GM12878 (cell line): ENCODE results near the gene DGKI. TPM values are rescaled to one million over a fixed set of nuclear protein-coding genes. Genes with fewer than 3 reads are reported as not detected.

Source experiments
- ATAC-seq: fragments of 200-7000 bp; cut with Tn5 transposase; 3 replicates; pipeline ENCODE4 v1.9.1; 2020; ENCODE audit warnings: mild to moderate bottlenecking, moderate library complexity
- BruUV-seq: library from RNA; stranded (reverse); fragments of 400-500 nt; replicated peaks from 2 replicates; lab custom pipeline; 2021; lab: Mats Ljungman, UMichigan
- CTCF ChIA-PET: fragments of 300-600 bp; sonication (Branson Sonifier 250); formaldehyde crosslinking; extraction: SDS; loops from one replicate; lab custom pipeline; 2021; ENCODE audit warnings: inconsistent platforms; lab: Yijun Ruan, JAX
- POLR2A ChIA-PET: fragments of 350-600 bp; formaldehyde crosslinking; extraction: SDS; loops from one replicate; lab custom pipeline; 2021; ENCODE audit warnings: inconsistent platforms; lab: Charles Lee
- RAD21 ChIA-PET: fragments of 300-600 bp; sonication (Branson Sonifier 250); formaldehyde crosslinking; loops from one replicate; lab custom pipeline; 2023; ENCODE audit warnings: antibody characterized with exemption; ENCODE audit not compliant: unreplicated experiment; lab: Charles Lee
- SMC1A ChIA-PET: fragments of 300-600 bp; sonication (Branson Sonifier 250); formaldehyde crosslinking; loops from one replicate; lab custom pipeline; 2023; ENCODE audit not compliant: unreplicated experiment, uncharacterized antibody; lab: Charles Lee
- DNase-seq: peaks from one replicate; pipeline ENCODE4 v3.0.0-alpha.2; 2011; ENCODE audit warnings: low read depth, low spot score
- FAIRE-seq: peaks from 3 replicates; lab custom pipeline; 2011; peaks lifted over from hg19 to GRCh38; lab: Jason Lieb, UNC
- H2AFZ ChIP-seq: 2 replicates; pipeline ENCODE4 v1.6.0; 2011; ENCODE audit warnings: low read depth, low read length, control low read depth; ENCODE audit not compliant: control insufficient read depth
- H3K27ac ChIP-seq: 2 replicates; pipeline ENCODE4 v1.5.1; 2011; ENCODE audit warnings: control low read depth; ENCODE audit not compliant: control insufficient read depth, insufficient read depth
- H3K27me3 ChIP-seq, 2 experiments: replicated peaks in 1 of 2; 2 replicates each; pipeline versions ENCODE4 v1.6.0 to v1.6.1; 2011; ENCODE audit warnings: low read length in 1 of 2; ENCODE audit not compliant: control insufficient read depth in 2 of 2, insufficient read depth in 2 of 2
- H3K36me3 ChIP-seq, 2 experiments: 2 replicates each; pipeline ENCODE4 v1.5.1; 2011; ENCODE audit warnings: low read length in 1 of 2; ENCODE audit not compliant: control insufficient read depth in 2 of 2, insufficient read depth in 2 of 2
- H3K4me1 ChIP-seq: 2 replicates; pipeline ENCODE4 v1.6.1; 2011; ENCODE audit warnings: mild to moderate bottlenecking, low read length, moderate library complexity, mixed read lengths; ENCODE audit not compliant: control insufficient read depth, insufficient read depth
- H3K4me2 ChIP-seq: 2 replicates; pipeline ENCODE4 v1.6.0; 2011; ENCODE audit warnings: control low read depth; ENCODE audit not compliant: control insufficient read depth, insufficient read depth
- H3K4me3 ChIP-seq: fragments of 200-600 bp; sonication (generic); 2 replicates; pipeline ENCODE4 v1.5.1; 2016
- H3K79me2 ChIP-seq: 2 replicates; pipeline ENCODE4 v1.6.0; 2011; ENCODE audit warnings: low read length; ENCODE audit not compliant: control insufficient read depth, insufficient read depth
- H3K9ac ChIP-seq: 2 replicates; pipeline ENCODE4 v1.8.0; 2011; ENCODE audit warnings: low read length, control low read depth, mixed read lengths; ENCODE audit not compliant: control insufficient read depth, insufficient read depth
- H3K9me3 ChIP-seq: replicated peaks from 3 replicates; pipeline ENCODE4 v1.5.1; 2011; ENCODE audit warnings: mild to moderate bottlenecking, low read length; ENCODE audit not compliant: control insufficient read depth, insufficient read depth
- H4K20me1 ChIP-seq: 2 replicates; pipeline ENCODE4 v1.6.0; 2011; ENCODE audit not compliant: control insufficient read depth, insufficient read depth
- ATF7 ChIP-seq: fragments of 450-650 bp; IDR thresholded peaks from 2 replicates; pipeline ENCODE4 v1.6.1; 2016; ENCODE audit warnings: low read depth, mild to moderate bottlenecking
- FOXM1 ChIP-seq: IDR thresholded peaks from 2 replicates; pipeline ENCODE4 v1.6.1; 2012; ENCODE audit warnings: low read depth, mild to moderate bottlenecking, inconsistent platforms, low read length, moderate library complexity
- KAT2A ChIP-seq: conservative IDR thresholded peaks from 2 replicates; pipeline ENCODE4 v1.6.1; 2011; ENCODE audit warnings: low read depth, low read length; ENCODE audit not compliant: control insufficient read depth
- KDM1A ChIP-seq: fragments of 200-600 bp; sonication (generic); IDR thresholded peaks from 2 replicates; pipeline ENCODE4 v1.6.1; 2016; ENCODE audit warnings: borderline replicate concordance
- LARP7 ChIP-seq: fragments of 450-650 bp; IDR thresholded peaks from 2 replicates; pipeline ENCODE4 v1.6.1; 2017; ENCODE audit warnings: mild to moderate bottlenecking
- MYB ChIP-seq: fragments of 150-350 bp; IDR thresholded peaks from 2 replicates; pipeline ENCODE4 v1.6.1; 2014; ENCODE audit warnings: mild to moderate bottlenecking, low read depth, low read length, borderline replicate concordance
- NFIC ChIP-seq: IDR thresholded peaks from 2 replicates; pipeline ENCODE4 v1.6.1; 2012; ENCODE audit warnings: low read depth, mild to moderate bottlenecking, inconsistent platforms, low read length, moderate library complexity
- NFXL1 ChIP-seq: fragments of 450-650 bp; IDR thresholded peaks from 2 replicates; pipeline ENCODE4 v1.6.1; 2017; ENCODE audit warnings: antibody characterized with exemption, mild to moderate bottlenecking, borderline replicate concordance
- RAD21 ChIP-seq: IDR thresholded peaks from 2 replicates; pipeline ENCODE4 v1.6.1; 2011; ENCODE audit warnings: mild to moderate bottlenecking, low read depth, low read length, moderate library complexity; ENCODE audit not compliant: insufficient read depth
- SMC3 ChIP-seq: IDR thresholded peaks from 2 replicates; pipeline ENCODE4 v1.6.1; 2011; ENCODE audit warnings: low read length, improper control_type of control experiment, borderline replicate concordance
- SUPT20H ChIP-seq: IDR thresholded peaks from 2 replicates; pipeline ENCODE4 v1.6.1; 2011; ENCODE audit warnings: low read depth, mild to moderate bottlenecking, low read length, moderate library complexity, borderline replicate concordance; ENCODE audit not compliant: control insufficient read depth
- YY1 ChIP-seq: IDR thresholded peaks from 2 replicates; pipeline ENCODE4 v1.6.1; 2011; ENCODE audit warnings: low read depth, mild to moderate bottlenecking, low read length
- ZNF207 ChIP-seq: fragments of 450-650 bp; IDR thresholded peaks from 2 replicates; pipeline ENCODE4 v1.6.1; 2014; ENCODE audit warnings: antibody characterized with exemption, mild to moderate bottlenecking, borderline replicate concordance
- ZNF384 ChIP-seq: IDR thresholded peaks from 2 replicates; pipeline ENCODE4 v1.6.1; 2012; ENCODE audit warnings: low read depth, mild to moderate bottlenecking, low read length, improper control_type of control experiment, borderline replicate concordance
- WGBS: methylation state at CpG from one replicate; pipeline ENCODE4 v1.1.6; 2016; ENCODE audit warnings: low lambda C conversion rate; ENCODE audit not compliant: insufficient replicate concordance, insufficient coverage; ENCODE audit errors: missing lambda C conversion rate; 5-methylcytosine and 5-hydroxymethylcytosine counted together
- in situ Hi-C: fragments of 300-500 bp; cut with MboI; formaldehyde crosslinking; loops from 9 replicates; pipeline ENCODE4 v1.14.3; 2018; ENCODE audit warnings: mixed read lengths
- intact Hi-C: fragments of 100-400 bp; cut with micrococcal nuclease; formaldehyde crosslinking; loops from one replicate; pipeline ENCODE4 v1.14.2; 2022; ENCODE audit not compliant: unreplicated experiment
- polyA plus RNA-seq, 11 experiments: library from polyadenylated mRNA; depleted of rRNA in 4 of 11; unstranded in 6 of 11; stranded (reverse) in 5 of 11; fragments of >200 nt; fragmentation: Nextera tagmentation in 4 of 11; fragmentation: Illumina TruSeq in 1 of 11; extraction: Ambion mirVana in 4 of 11; extraction: Trizol in 1 of 11; gene quantifications; 1 replicate in 1 of 11; 2 replicates in 10 of 11; pipeline versions ENCODE4 v1.2.1 to v1.2.3, GENCODE V29; 2011 to 2016; ENCODE audit warnings: inconsistent platforms in 2 of 11, missing spikeins in 2 of 11, low read depth in 1 of 11
- total RNA-seq, 4 experiments: library from RNA; depleted of rRNA in 3 of 4; stranded (reverse); fragments of >200 nt in 3 of 4; fragmentation: Illumina TruSeq in 1 of 4; extraction: Trizol in 1 of 4; gene quantifications; 2 replicates each; pipeline versions ENCODE4 v1.2.1 to v1.2.3, GENCODE V29; 2013 to 2021
- TF ChIP-seq, protein P1 (sequence below), 3 experiments: IDR thresholded peaks in 2 of 3; conservative IDR thresholded peaks in 1 of 3; 2 replicates each; pipeline ENCODE4 v1.5.1; 2011; ENCODE audit warnings: low read depth in 3 of 3, low read length in 3 of 3, mild to moderate bottlenecking in 3 of 3, control low read depth in 2 of 3, moderate library complexity in 2 of 3, inconsistent platforms in 1 of 3, mixed read lengths in 1 of 3; ENCODE audit not compliant: control insufficient read depth in 2 of 3, insufficient read depth in 1 of 3; ENCODE audit errors: extremely low read depth in 1 of 3
- TF ChIP-seq, protein P2 (sequence below): IDR thresholded peaks from 2 replicates; pipeline ENCODE4 v1.6.1; 2012; ENCODE audit warnings: low read depth, low read length, improper control_type of control experiment
- TF ChIP-seq, protein P3 (sequence below): fragments of 450-650 bp; formaldehyde crosslinking; IDR thresholded peaks from 2 replicates; pipeline ENCODE4 v1.5.0; 2022; ENCODE audit warnings: mild to moderate bottlenecking, missing genetic modification characterization

Gene DGKI
- total and polyA plus RNA-seq, 10 of the 15 experiments (the other 5 are each of a cell fraction or from before 2014, with no cell fraction given), result 10.4 to 37.1 (median 22.1) TPM

DNA sequence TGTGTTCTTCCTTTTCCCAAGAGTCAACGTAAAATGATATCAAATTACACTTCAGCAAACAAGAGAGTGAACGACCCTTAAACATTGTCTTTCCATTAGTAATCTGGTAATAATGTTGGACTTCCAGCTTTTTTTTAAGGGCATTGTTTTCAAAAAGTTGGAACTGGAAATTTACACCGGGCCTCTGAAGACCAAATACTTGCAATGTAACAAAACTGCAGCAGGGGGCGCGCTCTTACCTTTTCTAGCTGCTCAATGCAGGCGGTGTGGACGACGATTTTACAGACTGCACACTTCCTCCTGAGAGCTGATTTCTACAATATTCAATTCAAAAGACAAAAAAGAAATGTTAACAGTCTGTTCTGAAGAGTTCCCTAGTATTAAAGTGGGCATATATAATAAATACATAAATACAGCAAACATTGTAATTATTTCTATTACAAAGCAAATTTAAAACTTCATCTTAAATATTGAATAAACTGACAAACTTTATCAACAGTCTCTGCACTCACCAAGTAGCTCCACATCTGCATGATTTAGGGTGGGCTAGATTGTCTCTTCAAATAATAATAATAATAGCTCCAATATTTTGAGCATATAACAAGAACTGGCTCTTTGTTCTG is 190.4 kb downstream of the DGKI start:
- H3K27ac ChIP-seq, result no peak overlapping the region
- H3K79me2 ChIP-seq, result no peaks in the 10 kb centered on the region
- in situ Hi-C loops, result loop anchor here (5.0 kb wide), 2 partner anchors 241 to 351 kb away; no protein-coding TSS in a partner anchor
- H2AFZ ChIP-seq, result 0 out of 2 replicates have a peak overlapping the region, but pooled peaks have one; percentile 24
- no peak overlapping the region for H3K4me3 ChIP-seq
- H4K20me1 ChIP-seq, result no peaks in the 10 kb centered on the region
- no peak overlapping the region for H3K9ac ChIP-seq
- H3K9me3 ChIP-seq, result no peaks in the 10 kb centered on the region
- SMC1A ChIA-PET, result interaction anchor here (0.6 to 10.6 kb wide), 84 partner anchors 10 to 368 kb away, joined by 3 to 173 read pairs (median 5); partner anchors contain the start of gene CREB3L2
- WGBS, result 0% methylated on average over 8 of the region's 8 CpGs
- POLR2A ChIA-PET, result interaction anchor here (0.9 to 3.7 kb wide), 8 partner anchors 11 to 351 kb away, joined by 3 to 23 read pairs (median 4); partner anchors contain the start of gene DGKI
- CTCF ChIA-PET, result interaction anchor here (0.8 to 7.5 kb wide), 72 partner anchors 9 to 1083 kb away, joined by 3 to 156 read pairs (median 6); partner anchors contain the start of genes CREB3L2 and DGKI
- no peak overlapping the region for H3K4me2 ChIP-seq
- H3K4me1 ChIP-seq, result no peaks in the 10 kb centered on the region
- no peaks in the 10 kb centered on the region for H3K27me3 ChIP-seq
- FAIRE-seq, result peak; percentile 91
- intact Hi-C loops, result loop anchor here (1.0 to 10.0 kb wide), 4 partner anchors 160 to 1078 kb away; no protein-coding TSS in a partner anchor
- RAD21 ChIA-PET, result interaction anchor here (0.6 to 8.8 kb wide), 59 partner anchors 12 to 367 kb away, joined by 3 to 141 read pairs (median 5); partner anchors contain the start of gene CREB3L2
- DNase-seq, result peak; percentile 20
- no TSS peak for BruUV-seq
- H3K36me3 ChIP-seq, result no peaks in the 10 kb centered on the region
- peak; percentile 90 for ATAC-seq
- TF ChIP-seq KAT2A (no peak), ZNF384 (no peak), ZNF207 (no peak), MYB (no peak), NFIC (no peak), SUPT20H (no peak), ATF7 (no peak), YY1 (peak; percentile 70; the same call in 1 of the 2 replicates), NFXL1 (no peak), RAD21 (peak; percentile 96), KDM1A (no peak), SMC3 (peak; percentile 94), LARP7 (no peak), FOXM1 (peak; percentile 29; the same call in 1 of the 2 replicates)
- TF ChIP-seq, protein P1, sequence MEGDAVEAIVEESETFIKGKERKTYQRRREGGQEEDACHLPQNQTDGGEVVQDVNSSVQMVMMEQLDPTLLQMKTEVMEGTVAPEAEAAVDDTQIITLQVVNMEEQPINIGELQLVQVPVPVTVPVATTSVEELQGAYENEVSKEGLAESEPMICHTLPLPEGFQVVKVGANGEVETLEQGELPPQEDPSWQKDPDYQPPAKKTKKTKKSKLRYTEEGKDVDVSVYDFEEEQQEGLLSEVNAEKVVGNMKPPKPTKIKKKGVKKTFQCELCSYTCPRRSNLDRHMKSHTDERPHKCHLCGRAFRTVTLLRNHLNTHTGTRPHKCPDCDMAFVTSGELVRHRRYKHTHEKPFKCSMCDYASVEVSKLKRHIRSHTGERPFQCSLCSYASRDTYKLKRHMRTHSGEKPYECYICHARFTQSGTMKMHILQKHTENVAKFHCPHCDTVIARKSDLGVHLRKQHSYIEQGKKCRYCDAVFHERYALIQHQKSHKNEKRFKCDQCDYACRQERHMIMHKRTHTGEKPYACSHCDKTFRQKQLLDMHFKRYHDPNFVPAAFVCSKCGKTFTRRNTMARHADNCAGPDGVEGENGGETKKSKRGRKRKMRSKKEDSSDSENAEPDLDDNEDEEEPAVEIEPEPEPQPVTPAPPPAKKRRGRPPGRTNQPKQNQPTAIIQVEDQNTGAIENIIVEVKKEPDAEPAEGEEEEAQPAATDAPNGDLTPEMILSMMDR (IDR thresholded peaks at IDR 0.05 in 2 of 3, conservative IDR thresholded peaks at IDR 0.05 in 1 of 3; ENCODE audit: control insufficient read depth in 2 of 3, extremely low read depth in 1 of 3, insufficient read depth in 1 of 3, low read depth in 3 of 3, low read length in 3 of 3), result peak; percentile 74 to 86 (median 83)
- TF ChIP-seq, protein P2, sequence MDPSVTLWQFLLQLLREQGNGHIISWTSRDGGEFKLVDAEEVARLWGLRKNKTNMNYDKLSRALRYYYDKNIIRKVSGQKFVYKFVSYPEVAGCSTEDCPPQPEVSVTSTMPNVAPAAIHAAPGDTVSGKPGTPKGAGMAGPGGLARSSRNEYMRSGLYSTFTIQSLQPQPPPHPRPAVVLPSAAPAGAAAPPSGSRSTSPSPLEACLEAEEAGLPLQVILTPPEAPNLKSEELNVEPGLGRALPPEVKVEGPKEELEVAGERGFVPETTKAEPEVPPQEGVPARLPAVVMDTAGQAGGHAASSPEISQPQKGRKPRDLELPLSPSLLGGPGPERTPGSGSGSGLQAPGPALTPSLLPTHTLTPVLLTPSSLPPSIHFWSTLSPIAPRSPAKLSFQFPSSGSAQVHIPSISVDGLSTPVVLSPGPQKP, result no peak
- TF ChIP-seq, protein P3, sequence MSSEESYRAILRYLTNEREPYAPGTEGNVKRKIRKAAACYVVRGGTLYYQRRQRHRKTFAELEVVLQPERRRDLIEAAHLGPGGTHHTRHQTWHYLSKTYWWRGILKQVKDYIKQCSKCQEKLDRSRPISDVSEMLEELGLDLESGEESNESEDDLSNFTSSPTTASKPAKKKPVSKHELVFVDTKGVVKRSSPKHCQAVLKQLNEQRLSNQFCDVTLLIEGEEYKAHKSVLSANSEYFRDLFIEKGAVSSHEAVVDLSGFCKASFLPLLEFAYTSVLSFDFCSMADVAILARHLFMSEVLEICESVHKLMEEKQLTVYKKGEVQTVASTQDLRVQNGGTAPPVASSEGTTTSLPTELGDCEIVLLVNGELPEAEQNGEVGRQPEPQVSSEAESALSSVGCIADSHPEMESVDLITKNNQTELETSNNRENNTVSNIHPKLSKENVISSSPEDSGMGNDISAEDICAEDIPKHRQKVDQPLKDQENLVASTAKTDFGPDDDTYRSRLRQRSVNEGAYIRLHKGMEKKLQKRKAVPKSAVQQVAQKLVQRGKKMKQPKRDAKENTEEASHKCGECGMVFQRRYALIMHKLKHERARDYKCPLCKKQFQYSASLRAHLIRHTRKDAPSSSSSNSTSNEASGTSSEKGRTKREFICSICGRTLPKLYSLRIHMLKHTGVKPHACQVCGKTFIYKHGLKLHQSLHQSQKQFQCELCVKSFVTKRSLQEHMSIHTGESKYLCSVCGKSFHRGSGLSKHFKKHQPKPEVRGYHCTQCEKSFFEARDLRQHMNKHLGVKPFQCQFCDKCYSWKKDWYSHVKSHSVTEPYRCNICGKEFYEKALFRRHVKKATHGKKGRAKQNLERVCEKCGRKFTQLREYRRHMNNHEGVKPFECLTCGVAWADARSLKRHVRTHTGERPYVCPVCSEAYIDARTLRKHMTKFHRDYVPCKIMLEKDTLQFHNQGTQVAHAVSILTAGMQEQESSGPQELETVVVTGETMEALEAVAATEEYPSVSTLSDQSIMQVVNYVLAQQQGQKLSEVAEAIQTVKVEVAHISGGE, result no peak
